GM21515 (cell line): ENCODE results near the gene RGS14.
A peak's percentile ranks its signal among the peaks of the same experiment; 100 is the strongest.

Source experiments
- ATAC-seq: cut with Tn5 transposase; IDR thresholded peaks from one replicate; pipeline ENCODE4 v1.9.1; 2021; ENCODE audit not compliant: unreplicated experiment

RGS14 gene

GRCh38 chr5:177362610-177363507, 5.1 kb downstream of the RGS14 start:
- ATAC-seq: no peak

GRCh38 chr5:177363565-177363964, 5.8 kb downstream of the RGS14 start:
- ATAC-seq: no peak

- no peak for ATAC-seq
Measured at GRCh38 chr5:177364159-177364962, 6.6 kb downstream of the RGS14 start.

DNA sequence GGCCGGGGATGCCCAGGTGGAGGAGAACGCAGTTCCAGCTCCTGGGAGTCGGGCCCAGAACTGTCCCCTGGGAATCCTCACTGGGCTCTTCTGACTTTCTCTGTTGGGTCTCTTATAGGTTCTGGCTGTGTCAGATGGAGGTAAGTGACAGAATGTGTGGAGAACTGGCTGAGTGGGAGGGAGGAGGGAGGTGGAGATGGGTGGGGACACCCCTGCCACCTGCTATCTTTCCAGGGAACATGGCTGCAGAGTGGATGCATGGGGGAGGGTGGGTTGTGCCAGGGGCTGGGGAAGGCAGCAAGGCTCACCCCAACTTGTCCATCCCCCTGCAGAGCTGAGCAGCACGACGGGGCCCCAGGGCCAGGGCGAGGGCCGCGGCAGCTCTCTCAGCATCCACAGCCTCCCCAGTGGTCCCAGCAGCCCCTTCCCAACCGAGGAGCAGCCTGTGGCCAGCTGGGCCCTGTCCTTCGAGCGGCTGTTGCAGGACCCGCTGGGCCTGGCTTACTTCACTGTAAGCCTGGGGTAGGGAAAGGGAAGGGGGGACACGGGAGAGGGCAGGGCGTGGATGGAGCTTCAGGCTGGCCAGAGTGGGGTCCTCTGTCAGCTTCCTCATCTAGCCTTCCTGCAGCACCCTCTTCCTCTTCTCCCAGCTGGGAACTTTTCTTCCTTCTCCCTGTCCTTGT, 8.3 kb downstream of the RGS14 start:
- ATAC-seq: no peak

DNA sequence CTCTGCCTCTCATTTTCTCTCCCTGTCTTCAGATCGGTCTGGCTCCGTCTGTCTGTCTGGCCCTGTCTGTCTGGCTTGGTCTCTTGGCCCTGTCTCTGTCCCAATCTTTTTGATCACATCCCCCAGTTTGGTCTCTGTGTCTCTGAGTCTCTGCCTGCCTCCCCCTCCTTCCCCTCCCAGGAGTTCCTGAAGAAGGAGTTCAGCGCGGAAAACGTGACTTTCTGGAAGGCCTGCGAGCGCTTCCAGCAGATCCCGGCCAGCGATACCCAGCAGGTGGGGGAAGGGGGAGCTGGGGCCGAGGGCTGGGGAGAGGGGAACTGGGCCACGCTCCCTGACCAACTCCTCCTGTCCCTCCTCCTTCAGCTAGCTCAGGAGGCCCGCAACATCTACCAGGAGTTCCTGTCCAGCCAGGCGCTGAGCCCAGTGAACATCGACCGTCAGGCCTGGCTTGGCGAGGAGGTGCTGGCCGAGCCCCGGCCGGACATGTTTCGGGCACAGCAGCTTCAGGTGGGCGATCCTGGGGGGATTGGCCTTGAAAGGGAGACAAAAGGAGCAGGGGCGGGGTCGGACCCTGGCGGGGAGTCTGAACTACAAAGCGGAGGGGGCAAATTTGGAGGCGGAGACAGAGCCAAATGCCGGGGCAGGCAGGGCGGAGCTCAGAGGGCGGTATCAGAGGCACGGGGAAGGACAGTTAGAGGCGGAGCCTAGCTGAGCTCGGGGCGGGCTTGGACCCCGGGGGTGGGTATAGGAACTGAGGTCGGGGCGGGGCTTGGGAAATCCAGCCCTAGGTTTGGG, 9.0 kb downstream of the RGS14 start:
- no peak for ATAC-seq

GRCh38 chr5:177367323-177367848, 9.7 kb downstream of the RGS14 start:
- ATAC-seq: no peak

GRCh38 chr5:177367981-177368868, 10.5 kb downstream of the RGS14 start:
- ATAC-seq: no peak

GRCh38 chr5:177368869-177369644, 11.3 kb downstream of the RGS14 start:
- ATAC-seq: no peak

GRCh38 chr5:177369645-177370440, 12.1 kb downstream of the RGS14 start:
- ATAC-seq: no peak

GRCh38 chr5:177370488-177371119, 12.9 kb downstream of the RGS14 start:
- ATAC-seq: peak; percentile 60

- no peak for ATAC-seq
Measured at GRCh38 chr5:177371120-177372033, 13.7 kb downstream of the RGS14 start.

DNA sequence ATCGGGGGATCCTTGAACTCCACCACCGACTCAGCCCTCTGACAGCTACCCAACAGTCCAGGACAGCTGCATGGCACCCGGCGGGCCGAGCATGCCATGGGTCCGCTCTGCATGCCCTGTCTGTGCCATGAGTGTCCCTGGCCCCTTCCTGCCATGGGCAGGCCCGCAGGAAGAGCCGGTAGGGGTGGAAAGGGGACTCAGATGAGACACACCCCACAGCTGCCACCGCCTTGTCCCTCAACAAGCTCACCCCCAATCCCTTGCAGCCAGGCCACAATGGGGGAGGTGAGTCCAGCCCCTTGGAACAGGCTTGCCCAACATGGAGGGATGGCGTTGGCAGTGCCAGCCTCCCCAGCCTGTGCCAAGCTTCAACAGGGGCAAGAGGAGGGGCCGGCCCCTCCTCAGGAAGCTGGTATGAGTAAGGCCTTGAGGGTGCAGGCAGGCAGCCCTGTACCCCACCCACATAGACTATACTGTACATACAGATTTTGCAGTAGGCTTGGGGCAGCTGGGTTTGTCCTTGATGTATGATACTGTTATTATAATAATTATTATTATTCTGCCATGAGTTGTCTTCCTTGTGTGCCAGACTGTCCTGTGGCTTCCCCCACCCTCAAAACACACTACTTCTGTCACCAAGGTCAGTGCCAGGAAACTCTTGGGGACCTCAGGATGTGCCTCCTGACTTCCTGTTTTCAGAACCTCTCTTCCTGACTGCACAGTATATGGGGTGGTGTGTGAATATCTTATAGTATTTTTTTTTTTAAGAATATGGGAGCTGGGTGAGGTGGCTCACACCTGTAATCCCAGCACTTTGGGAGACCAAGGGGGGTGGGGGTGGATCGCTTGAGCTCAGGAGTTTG, 14.5 kb downstream of the RGS14 start:
- ATAC-seq: no peak

GRCh38 chr5:177372910-177373309, 15.2 kb downstream of the RGS14 start:
- no peak for ATAC-seq

GRCh38 chr5:177373806-177374205, 16.1 kb downstream of the RGS14 start:
- ATAC-seq: no peak

- no peak for ATAC-seq
Measured at GRCh38 chr5:177374211-177374610, 16.5 kb downstream of the RGS14 start.
